ENCODE data around the gene STARD10. TPM values are rescaled to one million over a fixed set of nuclear protein-coding genes. Genes with fewer than 3 reads are reported as not detected.

Gene STARD10
- total and polyA plus RNA-seq, 9 of the 15 experiments (the other 6 are each of a cell fraction or from before 2014, with no cell fraction given): 0.15 to 52.9 (median 32.3) TPM

GRCh38 chr11:72828692-72829101 is 34.9 kb upstream of the STARD10 start:
- no peaks in the 10 kb centered on the region for H3K9me3 ChIP-seq (replicated peaks; ENCODE audit: control insufficient read depth, insufficient read depth, low read depth, low read length)
- CTCF ChIA-PET (ENCODE audit: low intra/inter-chr PET ratio): no interaction called here
- no peak overlapping the region for H3K27ac ChIP-seq (ENCODE audit: extremely low read depth, low read depth, low read length)
- WGBS (ENCODE audit: insufficient coverage, low coverage, missing lambda C conversion rate): 29% methylated on average over 6 of the region's 7 CpGs
- H3K4me1 ChIP-seq (replicated peaks in 1 of 2; ENCODE audit: control insufficient read depth in 2 of 2, insufficient read depth in 2 of 2, low read length in 2 of 2): peaks cover 0 to 18% of the 10 kb centered on the region in 2 experiments; a peak in 2 of 5 replicates
- no peak overlapping the region for H3K4me3 ChIP-seq
- no peaks in the 10 kb centered on the region for H4K20me1 ChIP-seq (replicated peaks; ENCODE audit: control insufficient read depth, insufficient read depth, low read length)
- no peaks in the 10 kb centered on the region for H3K36me3 ChIP-seq (ENCODE audit: control insufficient read depth, insufficient read depth, low read length)
- DNase-seq (ENCODE audit: extremely low read depth in 1 of 4, low spot score in 3 of 4): no peak
- H3K9ac ChIP-seq (ENCODE audit: insufficient read depth in 1 of 2, low read depth in 2 of 2, low read length in 2 of 2): 0 out of 4 replicates have a peak overlapping the region, but pooled peaks of 1 of the 2 experiments have one; percentile 30
- no peak overlapping the region for H2AFZ ChIP-seq (ENCODE audit: low read depth, low read length)
- no peak for ATAC-seq
- no peaks in the 10 kb centered on the region for H3K27me3 ChIP-seq (ENCODE audit: control insufficient read depth in 2 of 2, insufficient read depth in 2 of 2, low read length in 2 of 2)
- no peaks in the 10 kb centered on the region for H3K9me1 ChIP-seq (ENCODE audit: control insufficient read depth, insufficient read depth, low read length)
- intact Hi-C loops (cut with micrococcal nuclease) (no loop called here), in situ Hi-C loops (cut with MboI) (loop anchor here (5.0 kb wide), 1 partner anchor 414 kb away; no protein-coding TSS in a partner anchor)
- no peak for TF ChIP-seq FUS (optimal IDR thresholded peaks at IDR 0.05; ENCODE audit: low read depth, low read length)
- no peak for TF ChIP-seq ZC3H11A (IDR thresholded peaks at IDR 0.05; ENCODE audit: low read depth, low read length)
- no peak for TF ChIP-seq PRPF4 (IDR thresholded peaks at IDR 0.05; ENCODE audit: insufficient read depth, low read depth, low read length, poor library complexity, severe bottlenecking)
- no peak for TF ChIP-seq NCOA2 (IDR thresholded peaks at IDR 0.05; ENCODE audit: partially characterized antibody in 2 of 2)
- no peak for TF ChIP-seq ZNF707 (CRISPR knock-in tag; conservative IDR thresholded peaks at IDR 0.05)
- TF ChIP-seq HEY1 (CRISPR knock-in tag; IDR thresholded peaks at IDR 0.05; ENCODE audit: borderline replicate concordance): no peak
- no peak for TF ChIP-seq SMARCB1 (IDR thresholded peaks at IDR 0.05; ENCODE audit: insufficient read length, low read depth)
- no peak for TF ChIP-seq FOXK1 (CRISPR knock-in tag; IDR thresholded peaks at IDR 0.05; ENCODE audit: borderline replicate concordance)
- no peak for TF ChIP-seq ZNF79 (CRISPR knock-in tag; IDR thresholded peaks at IDR 0.05; ENCODE audit: low read depth)
- no peak for TF ChIP-seq ATF6 (CRISPR knock-in tag; IDR thresholded peaks at IDR 0.05)
- no peak for TF ChIP-seq KDM1A (IDR thresholded peaks at IDR 0.05)
- TF ChIP-seq, protein P1, sequence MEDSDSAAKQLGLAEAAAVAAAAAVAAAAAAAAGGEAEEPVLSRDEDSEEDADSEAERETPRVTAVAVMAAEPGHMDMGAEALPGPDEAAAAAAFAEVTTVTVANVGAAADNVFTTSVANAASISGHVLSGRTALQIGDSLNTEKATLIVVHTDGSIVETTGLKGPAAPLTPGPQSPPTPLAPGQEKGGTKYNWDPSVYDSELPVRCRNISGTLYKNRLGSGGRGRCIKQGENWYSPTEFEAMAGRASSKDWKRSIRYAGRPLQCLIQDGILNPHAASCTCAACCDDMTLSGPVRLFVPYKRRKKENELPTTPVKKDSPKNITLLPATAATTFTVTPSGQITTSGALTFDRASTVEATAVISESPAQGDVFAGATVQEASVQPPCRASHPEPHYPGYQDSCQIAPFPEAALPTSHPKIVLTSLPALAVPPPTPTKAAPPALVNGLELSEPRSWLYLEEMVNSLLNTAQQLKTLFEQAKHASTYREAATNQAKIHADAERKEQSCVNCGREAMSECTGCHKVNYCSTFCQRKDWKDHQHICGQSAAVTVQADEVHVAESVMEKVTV (CRISPR knock-in tag; IDR thresholded peaks at IDR 0.05): no peak
- no peak for TF ChIP-seq ZNF23 (CRISPR knock-in tag; IDR thresholded peaks at IDR 0.05)
- no peak for TF ChIP-seq ZNF589 (CRISPR knock-in tag; IDR thresholded peaks at IDR 0.05; ENCODE audit: low read depth)
- no peak for TF ChIP-seq ZNF644 (tag; IDR thresholded peaks at IDR 0.05; ENCODE audit: low read depth)
- no peak for TF ChIP-seq PHF20 (IDR thresholded peaks at IDR 0.05; ENCODE audit: partially characterized antibody)
- POLR2A ChIA-PET: interaction anchor here (0.8 to 1.3 kb wide), 3 partner anchors 12 to 131 kb away, joined by 4 to 7 read pairs (median 5); no protein-coding TSS in a partner anchor
- H3K4me2 ChIP-seq (ENCODE audit: insufficient read depth, low read length): no peak overlapping the region
- FAIRE-seq: no peak
- BruUV-seq (replicated peaks): no TSS peak
- no peaks in the 10 kb centered on the region for H3K79me2 ChIP-seq (ENCODE audit: control insufficient read depth, insufficient read depth, low read length)

Data from K562 (cell line).